ENCODE measurements around the gene JAK1. TPM values are rescaled to one million over a fixed set of nuclear protein-coding genes. Genes with fewer than 3 reads are reported as not detected.

The JAK1 gene
- total RNA-seq, 4 donors from 2014 or later = 102 to 165 (median 120) TPM

DNA sequence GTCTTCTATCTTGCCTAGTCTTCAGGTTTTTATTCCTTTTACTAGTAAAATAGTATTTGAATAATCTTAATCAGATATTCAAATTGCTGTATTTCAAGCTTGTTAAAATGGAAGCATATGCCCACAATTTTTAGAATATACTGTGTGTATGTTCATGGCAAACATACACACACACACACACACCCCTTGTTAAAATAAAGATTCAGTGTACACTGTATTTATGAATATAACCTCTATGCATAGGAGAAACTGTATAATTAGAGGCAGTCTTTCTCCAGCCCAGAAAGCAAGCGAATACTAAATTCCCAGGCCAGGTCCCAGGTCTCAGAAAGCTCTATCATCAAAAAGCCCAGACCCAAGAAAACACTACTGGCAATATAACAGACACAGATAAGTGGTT is 57.8 kb downstream of the JAK1 start:
- Histone ChIP-seq H3K4me1 (peaks cover 3% of the 10 kb centered on the region in 2 donors), H3K27ac (no peak overlapping the region), H3K27me3 (no peaks in the 10 kb centered on the region), H3K9me3 (no peaks in the 10 kb centered on the region), H3K4me3 (replicated peaks in 1 of 3) (no peak overlapping the region), H3K36me3 (no peaks in the 10 kb centered on the region)
- TF ChIP-seq, protein P1, sequence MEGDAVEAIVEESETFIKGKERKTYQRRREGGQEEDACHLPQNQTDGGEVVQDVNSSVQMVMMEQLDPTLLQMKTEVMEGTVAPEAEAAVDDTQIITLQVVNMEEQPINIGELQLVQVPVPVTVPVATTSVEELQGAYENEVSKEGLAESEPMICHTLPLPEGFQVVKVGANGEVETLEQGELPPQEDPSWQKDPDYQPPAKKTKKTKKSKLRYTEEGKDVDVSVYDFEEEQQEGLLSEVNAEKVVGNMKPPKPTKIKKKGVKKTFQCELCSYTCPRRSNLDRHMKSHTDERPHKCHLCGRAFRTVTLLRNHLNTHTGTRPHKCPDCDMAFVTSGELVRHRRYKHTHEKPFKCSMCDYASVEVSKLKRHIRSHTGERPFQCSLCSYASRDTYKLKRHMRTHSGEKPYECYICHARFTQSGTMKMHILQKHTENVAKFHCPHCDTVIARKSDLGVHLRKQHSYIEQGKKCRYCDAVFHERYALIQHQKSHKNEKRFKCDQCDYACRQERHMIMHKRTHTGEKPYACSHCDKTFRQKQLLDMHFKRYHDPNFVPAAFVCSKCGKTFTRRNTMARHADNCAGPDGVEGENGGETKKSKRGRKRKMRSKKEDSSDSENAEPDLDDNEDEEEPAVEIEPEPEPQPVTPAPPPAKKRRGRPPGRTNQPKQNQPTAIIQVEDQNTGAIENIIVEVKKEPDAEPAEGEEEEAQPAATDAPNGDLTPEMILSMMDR (IDR thresholded peaks at IDR 0.05) = no peak
- no peak for TF ChIP-seq POLR2A (IDR thresholded peaks at IDR 0.05)
- WGBS, 2 donors = 84 to 100% methylated on average over 1 of the region's 1 CpG
- DNase-seq = no peak
- intact Hi-C loops (cut with DNase I) = no loop called here

DNA sequence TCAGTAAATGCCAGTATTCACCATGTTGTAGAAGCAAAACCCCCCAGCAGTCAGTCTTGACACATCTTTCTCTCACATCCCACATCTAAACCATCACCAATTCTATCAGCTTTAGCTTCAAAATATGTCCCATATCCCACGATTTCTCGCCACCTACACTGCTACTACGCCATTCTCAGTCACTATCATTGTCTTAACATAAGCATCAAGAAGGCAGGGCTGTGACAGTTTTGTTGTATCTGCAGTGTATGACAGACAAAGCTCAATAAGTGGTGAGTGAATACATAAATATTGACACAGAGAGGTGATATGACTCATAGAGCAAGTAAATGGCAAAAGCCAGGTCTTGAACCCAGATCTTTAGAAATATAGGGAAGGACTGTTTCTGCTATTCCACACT is 59.9 kb downstream of the JAK1 start:
- Histone ChIP-seq H3K9me3 (no peaks in the 10 kb centered on the region), H3K27ac (no peak overlapping the region), H3K4me3 (replicated peaks in 1 of 3) (no peak overlapping the region), H3K27me3 (no peaks in the 10 kb centered on the region), H3K4me1 (peaks cover 0 to 3% of the 10 kb centered on the region in 2 donors), H3K36me3 (no peaks in the 10 kb centered on the region)
- DNase-seq = no peak
- TF ChIP-seq, protein P1 (IDR thresholded peaks at IDR 0.05) = no peak
- no peak for TF ChIP-seq POLR2A (IDR thresholded peaks at IDR 0.05)
- 90 to 97% methylated on average over 3 of the region's 3 CpGs for WGBS, 2 donors
- intact Hi-C loops (cut with DNase I) = no loop called here

DNA sequence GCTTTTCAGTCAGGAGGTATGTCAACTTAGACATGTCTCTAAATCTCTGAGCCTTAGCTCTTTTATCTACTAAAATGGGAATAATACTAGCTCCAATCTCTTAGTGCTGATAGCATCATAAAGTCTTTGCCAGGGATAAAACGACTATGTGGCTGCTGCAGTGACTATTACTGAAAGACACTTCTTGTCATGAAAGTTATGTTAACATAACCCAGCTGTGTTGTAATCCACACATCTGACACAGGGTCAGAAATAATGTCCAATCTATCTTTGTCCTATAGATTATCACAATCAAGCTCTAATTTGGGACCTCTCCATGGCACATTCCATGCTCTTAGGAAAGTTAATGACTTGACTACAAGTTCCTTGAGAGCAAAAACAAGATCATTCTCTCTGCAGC is 62.8 kb downstream of the JAK1 start:
- Histone ChIP-seq H3K4me1 (peaks cover 9 to 10% of the 10 kb centered on the region in 2 donors), H3K27me3 (no peaks in the 10 kb centered on the region), H3K4me3 (replicated peaks in 1 of 3) (no peak overlapping the region), H3K36me3 (no peaks in the 10 kb centered on the region), H3K27ac (no peak overlapping the region), H3K9me3 (no peaks in the 10 kb centered on the region)
- 61 to 81% methylated on average over 1 of the region's 1 CpG for WGBS, 2 donors
- intact Hi-C loops (cut with DNase I) = no loop called here
- TF ChIP-seq, protein P1 (IDR thresholded peaks at IDR 0.05) = no peak
- TF ChIP-seq POLR2A (IDR thresholded peaks at IDR 0.05) = no peak
- no peak for DNase-seq

DNA sequence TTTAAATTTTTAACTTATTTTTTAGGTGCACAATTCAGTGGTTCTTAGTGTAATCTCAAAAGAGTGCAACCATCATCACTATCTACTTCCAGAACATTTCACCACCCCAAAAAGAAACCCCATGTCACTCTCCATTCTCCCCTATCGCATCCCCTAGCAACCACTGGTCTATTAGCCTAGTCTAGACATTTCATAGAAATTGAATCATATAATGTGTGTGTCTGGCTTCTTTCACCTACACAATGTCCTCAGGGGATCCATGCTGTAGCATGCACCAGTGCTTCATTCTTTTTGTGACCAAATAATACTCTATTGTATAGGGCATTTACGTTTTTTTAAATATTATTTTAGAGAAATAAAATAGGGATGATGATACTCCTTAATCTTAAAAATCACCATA is 64.7 kb downstream of the JAK1 start:
- Histone ChIP-seq H3K27me3 (no peaks in the 10 kb centered on the region), H3K4me3 (replicated peaks in 1 of 3) (no peak overlapping the region), H3K36me3 (no peaks in the 10 kb centered on the region), H3K27ac (no peak overlapping the region), H3K9me3 (no peaks in the 10 kb centered on the region), H3K4me1 (peaks cover 20 to 25% of the 10 kb centered on the region in 2 donors)
- WGBS, 2 donors = 92 to 93% methylated on average over 2 of the region's 2 CpGs
- TF ChIP-seq, protein P1 (IDR thresholded peaks at IDR 0.05) = no peak
- no peak for TF ChIP-seq POLR2A (IDR thresholded peaks at IDR 0.05)
- DNase-seq = no peak
- intact Hi-C loops (cut with DNase I) = no loop called here

DNA sequence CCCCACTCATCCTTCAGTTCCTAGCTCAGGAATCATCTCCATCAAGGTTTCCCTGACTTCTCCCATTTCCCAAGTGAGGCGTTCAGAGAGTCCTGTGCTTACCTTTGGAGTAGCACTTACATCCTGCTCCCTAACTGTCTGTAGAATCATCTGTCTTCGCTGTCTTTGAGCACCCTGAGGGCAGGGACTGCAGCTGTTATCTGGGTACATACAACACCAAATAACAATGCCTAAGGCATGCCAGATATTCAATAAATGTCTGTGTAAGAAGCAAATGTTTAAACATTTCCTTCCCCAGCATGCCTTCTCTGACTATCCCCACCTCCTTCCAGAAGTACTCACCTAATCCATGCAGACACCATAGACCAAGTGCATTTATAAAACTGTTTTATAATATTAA is 65.4 kb downstream of the JAK1 start:
- Histone ChIP-seq H3K27ac (no peak overlapping the region), H3K27me3 (no peaks in the 10 kb centered on the region), H3K4me1 (peaks cover 20 to 32% of the 10 kb centered on the region in 2 donors), H3K4me3 (replicated peaks in 1 of 3) (no peak overlapping the region), H3K36me3 (no peaks in the 10 kb centered on the region), H3K9me3 (no peaks in the 10 kb centered on the region)
- WGBS, 2 donors = 94 to 95% methylated on average over 2 of the region's 2 CpGs
- intact Hi-C loops (cut with DNase I) = no loop called here
- DNase-seq = no peak
- TF ChIP-seq POLR2A (IDR thresholded peaks at IDR 0.05) = no peak
- TF ChIP-seq, protein P1 (IDR thresholded peaks at IDR 0.05) = no peak
